AG10803 (cell line): ENCODE data around the gene OR56A3.

Source experiments
- DNase-seq: peaks from one replicate; pipeline ENCODE4 v3.0.0; 2010; ENCODE audit warnings: low read depth
- H3K4me3 ChIP-seq: 2 replicates; pipeline ENCODE4 v1.5.1; 2011; ENCODE audit warnings: mild to moderate bottlenecking, low read length, control low read depth
- CTCF ChIP-seq: conservative IDR thresholded peaks from 2 replicates; pipeline ENCODE4 v1.5.1; 2011; ENCODE audit warnings: mild to moderate bottlenecking, low read length, control low read depth, inconsistent platforms

The OR56A3 gene

GRCh38 chr11:5994791-5995190 is 52.7 kb downstream of the OR56A3 start:
- no peak for DNase-seq
- TF ChIP-seq CTCF = no peak
- H3K4me3 ChIP-seq = no peak overlapping the region
